Right renal pelvis (tissue), 4 donors: ENCODE results near the gene GAS7. TPM values are rescaled to one million over a fixed set of nuclear protein-coding genes. Genes with fewer than 3 reads are reported as not detected.

Source experiments
- DNase-seq, 4 donors: peaks; one replicate each; pipeline ENCODE4 v3.0.0-alpha.2; 2013; ENCODE audit warnings: low read depth in 4 of 4, low spot score in 3 of 4, missing footprints in 1 of 4
- polyA plus RNA-seq, 4 donors: library from polyadenylated mRNA; unstranded; fragments of 120-200 nt; gene quantifications; one replicate each; pipeline ENCODE4 v1.2.1, GENCODE V29; 2013; ENCODE audit not compliant: insufficient read length in 4 of 4

GAS7 gene
- polyA plus RNA-seq, 4 donors: 16.2 to 19.7 (median 17.2) TPM

DNA sequence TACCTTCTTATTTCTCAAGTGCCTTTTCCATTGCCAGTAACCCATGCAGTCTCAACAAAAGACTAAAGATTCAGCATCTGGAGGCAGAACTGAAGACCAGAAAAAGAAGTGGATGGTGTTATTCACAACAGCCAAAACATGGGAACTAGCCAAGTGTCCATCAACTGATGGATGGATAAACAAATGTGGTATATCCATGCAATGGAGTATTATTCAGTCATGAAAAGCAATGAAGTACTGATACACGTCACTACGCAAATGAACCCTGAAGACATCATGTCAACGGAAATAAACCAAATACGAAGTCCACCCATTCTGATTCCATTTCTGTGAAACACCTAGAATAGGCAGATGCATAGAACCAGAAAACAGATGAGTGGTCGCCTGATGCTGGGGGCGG lies 25.6 kb downstream of the GAS7 start:
- no peak for DNase-seq

DNA sequence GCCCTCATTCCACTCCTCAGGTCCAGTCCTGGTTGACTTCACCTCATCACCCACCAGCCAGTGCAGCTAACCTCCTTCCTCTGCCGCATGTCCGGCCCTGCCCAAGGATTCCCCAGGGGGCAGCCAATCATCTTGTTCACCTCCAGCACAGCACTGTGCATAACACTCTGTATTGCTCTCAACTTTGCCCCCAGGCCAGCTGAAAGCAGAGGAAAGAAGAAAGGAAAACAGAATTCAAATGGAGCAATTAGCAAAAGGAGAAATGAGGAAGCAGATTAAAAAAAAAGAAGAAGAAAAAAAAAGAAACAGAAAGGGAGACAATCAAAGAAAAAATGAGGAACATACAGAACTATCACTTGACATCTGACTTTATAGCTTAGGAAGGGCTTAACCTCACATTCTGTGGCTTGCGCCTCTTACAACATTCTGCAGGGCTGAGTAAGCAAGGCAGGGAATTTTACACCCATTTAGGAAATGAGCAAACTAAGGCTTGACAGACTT lies 26.1 kb downstream of the GAS7 start:
- DNase-seq: no peak

DNA sequence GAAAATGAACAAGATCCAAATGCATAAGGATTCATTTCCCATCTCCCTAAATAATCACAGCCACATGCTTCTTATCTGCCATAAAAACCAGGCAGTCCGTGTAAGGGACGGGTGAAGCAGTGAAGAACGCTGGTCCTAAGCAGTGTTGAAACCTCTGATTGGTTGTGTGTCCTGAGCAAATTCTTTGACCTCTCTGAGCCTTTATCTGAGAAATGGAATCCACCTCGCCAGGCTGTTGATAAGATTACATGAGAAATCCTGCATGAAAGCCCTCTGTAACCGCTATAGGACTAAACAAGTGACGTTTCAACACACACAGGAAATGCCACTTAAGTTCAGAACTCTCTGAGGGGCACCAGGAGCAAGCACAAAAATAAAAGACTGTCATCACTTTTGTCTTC lies 26.8 kb downstream of the GAS7 start:
- no peak for DNase-seq

DNA sequence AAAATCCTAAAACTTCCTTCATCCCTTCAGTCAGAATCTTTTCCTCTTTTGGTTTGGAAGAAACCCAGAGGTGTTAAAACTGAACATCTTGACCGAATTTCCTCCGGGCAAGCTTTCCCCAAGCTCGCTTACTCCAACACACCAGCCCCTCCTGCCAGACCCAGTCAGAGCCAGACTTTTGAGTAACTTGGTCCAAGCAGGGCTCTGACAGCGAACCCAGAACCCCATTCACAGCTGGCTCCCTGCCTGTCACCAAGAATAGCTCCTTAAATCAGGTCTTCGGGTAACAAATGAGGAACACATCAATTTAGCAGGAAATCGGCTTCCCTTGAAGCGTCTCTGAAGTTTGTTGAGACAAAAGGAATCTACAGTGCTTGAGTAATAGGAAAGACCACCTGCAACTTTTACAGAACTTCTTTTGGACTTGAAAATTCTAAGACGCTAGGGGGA lies 27.3 kb downstream of the GAS7 start:
- DNase-seq: no peak

DNA sequence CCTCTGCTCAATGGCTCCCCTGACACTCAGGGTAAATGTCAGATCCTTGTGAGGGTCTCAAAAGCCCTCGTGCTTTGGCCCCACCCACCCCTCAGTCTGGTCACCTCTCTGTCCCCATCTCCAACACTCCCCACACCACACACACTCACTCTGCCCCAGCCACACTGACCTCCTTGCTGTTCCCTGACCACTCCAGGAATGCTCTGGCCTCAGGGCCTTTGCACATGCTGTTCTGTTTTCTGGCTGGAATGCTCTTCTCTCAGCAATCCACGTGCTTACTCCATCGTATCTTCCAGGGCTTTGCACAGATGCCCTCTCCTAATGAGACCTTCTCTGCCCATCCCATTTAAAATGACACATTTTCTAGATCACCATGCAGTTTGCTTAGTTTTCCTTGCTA lies 28.2 kb downstream of the GAS7 start:
- no peak for DNase-seq

DNA sequence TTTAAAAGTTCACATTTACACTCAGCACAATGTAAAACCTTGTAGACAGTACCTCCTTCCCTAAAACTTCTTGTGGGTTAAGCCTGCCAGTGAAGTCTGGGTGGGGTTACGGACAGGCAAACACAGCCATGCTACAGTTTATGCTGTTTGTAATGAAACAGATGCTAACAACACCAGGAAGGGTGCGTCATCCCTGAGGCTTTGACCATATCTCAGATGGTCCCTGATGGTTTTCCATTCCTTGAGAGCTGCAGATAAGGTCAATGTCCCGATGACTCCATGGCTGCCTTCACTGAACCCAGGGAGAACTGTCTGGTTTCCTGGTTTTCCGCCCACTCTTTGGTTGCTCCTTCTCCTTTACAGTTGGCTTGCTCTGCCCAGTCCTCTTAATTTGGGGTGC lies 29.1 kb downstream of the GAS7 start:
- DNase-seq: no peak

DNA sequence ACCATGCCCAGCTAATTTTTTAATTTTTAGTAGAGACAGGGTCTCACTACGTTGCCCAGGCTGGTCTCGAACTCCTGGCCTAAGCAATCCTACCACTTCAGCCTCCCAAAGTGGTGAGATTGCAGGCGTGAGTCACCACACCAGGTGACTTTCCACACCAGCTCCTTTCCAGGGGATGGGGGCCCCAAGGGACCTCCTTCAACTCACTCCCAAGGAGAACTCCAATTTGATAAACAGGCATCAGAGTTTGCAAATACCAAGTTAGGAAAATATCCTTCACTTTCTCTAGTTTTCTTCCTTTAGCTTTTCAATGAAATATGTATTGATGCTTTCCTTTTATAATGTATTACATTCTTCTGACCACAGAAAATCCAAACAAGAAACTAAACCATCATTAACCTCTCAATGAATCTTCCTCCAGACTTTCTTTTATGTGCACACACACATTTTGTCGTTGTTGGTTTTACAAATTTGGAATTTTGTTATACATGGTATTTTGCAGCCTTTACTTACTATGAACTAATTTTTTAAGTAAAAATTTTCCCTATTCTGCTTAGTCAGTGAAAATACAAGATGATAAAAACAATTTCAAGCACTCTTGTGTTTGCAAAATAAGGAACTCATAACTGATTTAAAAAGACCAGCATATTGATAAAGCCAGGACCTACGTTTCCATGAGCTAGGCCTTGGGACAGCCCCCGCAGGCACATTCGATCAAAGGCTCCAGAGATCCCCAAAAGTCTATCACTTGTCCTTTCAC lies 32.0 kb downstream of the GAS7 start:
- DNase-seq: no peak

DNA sequence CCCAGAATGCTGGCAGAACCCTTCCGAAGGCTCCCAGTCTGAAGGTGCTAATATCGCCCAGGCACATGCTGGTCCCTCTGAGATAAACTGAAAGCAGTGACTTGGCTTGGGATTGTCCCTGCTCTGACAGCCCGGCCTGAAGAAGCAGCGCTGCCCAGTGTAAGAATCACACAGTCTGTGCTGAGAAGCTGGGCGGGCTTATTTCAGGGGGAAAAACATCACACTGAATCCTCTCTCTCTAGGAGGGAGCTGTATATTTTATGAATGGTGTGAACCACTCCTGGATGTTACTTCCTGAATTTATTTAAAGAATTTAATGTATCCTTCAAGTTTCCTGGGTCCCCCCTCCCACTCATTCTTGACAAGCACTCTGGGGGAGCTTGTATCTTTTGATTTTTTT lies 36.3 kb downstream of the GAS7 start:
- no peak for DNase-seq

DNA sequence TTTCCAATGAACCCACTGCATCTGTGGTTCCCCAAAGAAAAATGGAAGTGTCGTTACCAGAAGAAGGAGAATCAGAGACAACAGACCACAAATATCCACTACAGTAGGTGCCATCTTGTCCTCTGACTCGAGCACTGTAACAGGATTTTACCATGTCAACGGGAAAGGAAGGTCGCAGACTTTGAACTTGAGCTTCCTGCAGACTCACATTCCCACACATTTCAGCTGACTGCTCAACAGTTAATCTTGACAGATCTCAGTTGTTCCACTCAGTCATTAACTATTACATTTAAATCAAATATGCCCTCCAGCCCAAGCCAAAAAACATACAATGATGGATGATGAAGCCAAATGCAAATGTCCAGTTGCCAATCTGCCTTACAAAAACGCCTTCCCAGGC lies 37.0 kb downstream of the GAS7 start:
- DNase-seq: no peak

DNA sequence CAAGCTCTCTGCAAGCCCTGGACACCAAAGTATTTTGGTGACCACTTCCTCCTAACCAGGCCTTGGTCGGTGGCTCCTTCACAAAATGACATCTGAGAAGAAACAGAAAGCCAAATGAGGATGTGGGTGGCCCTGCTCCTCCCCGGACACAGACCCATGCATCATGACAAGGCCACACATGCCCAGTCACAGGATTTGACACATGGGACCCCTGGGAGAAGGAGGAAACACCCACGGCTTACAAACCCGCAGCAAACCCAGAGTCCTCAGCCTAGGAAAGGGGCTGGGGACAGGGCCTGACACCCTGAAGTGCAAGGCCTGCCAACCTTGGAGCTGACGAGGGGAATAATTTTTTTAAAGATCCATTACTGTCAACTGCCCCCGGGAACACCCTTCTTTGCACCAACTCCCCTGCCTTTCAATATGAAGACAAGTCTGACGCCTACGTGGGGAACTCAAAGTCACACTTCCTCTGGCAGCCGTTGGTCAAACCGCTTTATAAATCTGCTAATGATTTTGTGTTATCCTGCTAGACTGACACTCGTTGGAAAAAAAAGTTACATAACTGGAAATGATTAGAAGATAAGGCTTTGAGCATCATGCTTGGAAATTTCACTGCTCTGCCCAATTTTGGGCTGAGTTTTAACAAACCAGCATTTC lies 41.3 kb downstream of the GAS7 start:
- DNase-seq: no peak

DNA sequence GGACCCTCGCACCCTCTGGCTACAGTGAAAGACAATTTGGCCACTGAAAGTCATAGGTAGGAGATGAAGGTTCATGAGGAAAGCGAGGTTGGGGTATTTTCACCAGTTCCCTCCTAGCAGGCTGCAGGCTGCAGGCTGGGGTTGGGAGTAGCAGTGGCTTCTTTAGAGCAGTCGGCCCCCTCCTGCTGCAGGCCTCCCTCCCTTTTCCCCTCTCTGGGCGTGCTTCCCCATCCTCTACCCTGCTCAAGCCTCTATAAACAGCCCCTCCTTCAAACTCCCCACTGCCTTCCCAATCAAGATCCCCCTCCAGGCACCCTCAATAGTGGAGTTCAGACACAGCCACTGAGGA lies 41.8 kb downstream of the GAS7 start:
- DNase-seq: no peak

DNA sequence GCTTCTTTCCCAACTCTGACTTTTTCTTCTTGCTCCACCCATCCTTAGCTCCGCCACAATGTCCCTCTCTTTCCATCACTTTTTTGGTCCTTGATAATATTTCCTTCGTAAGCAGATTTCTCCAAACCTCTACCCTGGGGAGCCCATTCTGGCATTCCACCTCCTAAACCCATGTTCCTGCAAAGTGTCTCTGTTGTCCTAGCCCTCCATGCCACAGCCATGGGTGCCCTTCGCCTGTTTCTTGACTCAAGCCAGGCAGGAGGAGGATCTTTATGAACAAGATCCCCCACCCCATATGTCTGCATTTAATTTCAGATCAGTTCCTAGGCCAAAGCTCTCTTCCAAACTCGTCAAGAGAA lies 42.4 kb downstream of the GAS7 start:
- no peak for DNase-seq

DNA sequence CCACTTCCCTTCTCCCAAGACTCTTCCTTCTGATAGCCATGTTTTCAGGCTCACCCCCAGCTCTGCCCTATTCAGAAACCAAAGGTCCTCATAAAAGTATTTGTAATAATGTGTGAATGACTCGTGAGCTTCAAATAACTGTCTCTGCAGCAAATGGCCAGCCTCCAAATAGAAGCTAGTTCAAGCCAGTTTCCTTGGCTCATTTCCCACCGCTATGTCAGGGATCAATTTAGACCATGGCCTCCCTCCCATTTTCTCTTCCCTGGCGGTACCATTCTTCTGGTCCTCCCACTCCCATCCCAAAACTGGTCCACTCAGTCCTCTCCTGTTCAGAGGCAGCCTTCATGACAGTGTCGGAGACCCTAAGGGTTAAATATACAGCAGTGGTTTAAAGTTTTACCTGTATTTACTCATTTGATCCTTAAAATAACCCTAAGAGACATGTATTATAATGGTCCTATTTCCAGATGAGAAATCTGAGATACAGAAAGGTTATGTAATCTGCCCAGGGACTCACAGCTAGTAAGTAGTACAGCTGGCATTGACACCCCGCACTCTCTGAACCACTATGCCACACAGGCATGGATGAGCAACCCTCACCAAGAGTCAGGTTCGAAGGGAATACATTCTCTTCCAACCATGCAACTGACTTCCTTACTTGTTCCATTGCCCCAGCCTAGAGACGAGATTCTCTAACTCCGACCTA lies 42.9 kb downstream of the GAS7 start:
- DNase-seq: no peak

DNA sequence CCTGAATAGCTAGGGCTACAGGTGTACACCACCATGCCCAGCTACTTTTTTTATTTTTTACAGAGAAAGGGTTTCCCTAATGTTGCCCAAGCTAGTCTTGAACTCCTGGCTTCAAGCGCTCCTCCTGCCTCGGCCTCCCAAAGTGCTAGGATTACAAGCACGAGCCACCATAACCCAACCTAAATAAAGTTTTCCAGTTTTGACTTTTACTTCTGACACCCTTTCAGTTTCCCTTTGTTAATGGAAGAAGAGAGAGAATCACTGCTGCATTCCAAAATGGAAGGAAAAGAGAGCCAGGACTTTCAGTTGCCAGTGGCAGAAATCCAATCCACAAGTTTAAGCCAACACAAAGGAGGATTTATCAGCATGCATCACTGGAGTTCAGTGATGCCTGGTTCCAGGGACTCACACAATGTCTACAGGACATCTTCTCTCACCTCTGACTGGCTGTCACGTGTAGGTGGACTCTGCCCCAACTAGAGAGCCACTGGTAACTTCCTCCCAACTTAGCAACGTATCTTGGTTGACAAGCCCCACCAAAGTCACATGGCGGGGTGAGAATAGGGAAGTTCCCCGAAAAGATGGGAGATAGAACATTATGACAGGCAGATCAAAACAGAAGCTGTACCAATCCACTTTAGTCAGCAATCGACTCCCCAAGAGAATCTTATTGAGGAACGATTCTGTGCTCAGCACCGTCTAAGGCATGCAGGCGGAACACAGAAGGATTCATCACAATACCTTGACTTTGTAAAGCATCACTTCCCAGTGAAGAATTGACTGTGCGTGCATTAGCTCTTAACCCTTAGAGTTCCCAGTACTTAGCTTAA lies 46.5 kb downstream of the GAS7 start:
- DNase-seq: no peak

DNA sequence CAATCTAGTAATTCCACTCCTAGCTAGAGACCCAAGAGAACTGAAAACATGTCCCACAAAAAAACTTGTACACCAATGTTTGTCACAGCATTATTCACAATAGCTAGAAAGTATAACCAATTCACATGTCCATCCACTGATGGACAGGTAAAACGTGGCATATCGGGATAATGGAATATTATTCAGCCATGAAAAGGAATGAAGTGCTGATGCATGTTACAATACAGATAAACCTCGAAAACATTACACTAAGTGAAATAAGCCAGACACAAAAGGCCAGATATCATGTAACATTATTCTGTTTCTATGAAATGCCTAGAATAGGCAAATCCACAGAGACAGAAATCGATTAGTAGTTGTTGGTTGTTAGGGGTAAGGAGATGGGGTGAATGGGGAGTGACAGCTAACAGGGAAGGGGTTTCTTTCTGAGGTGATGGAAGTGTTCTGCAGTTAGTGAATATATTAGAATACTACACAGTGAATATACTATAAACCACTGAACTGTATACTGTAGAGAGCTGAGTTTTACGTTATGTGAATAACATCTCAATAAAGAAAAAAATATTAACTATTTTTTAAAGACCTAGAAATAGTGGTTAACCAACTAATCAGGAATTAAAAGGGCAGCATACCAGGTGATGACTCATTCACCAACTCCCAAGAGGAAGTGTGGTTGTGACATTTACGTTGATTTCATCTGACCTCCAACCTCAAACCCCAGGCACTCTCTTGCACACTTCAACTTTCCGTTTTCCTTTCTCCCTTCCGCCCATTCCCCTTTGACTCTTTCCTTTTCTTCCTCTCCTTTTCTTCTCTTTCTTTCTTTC lies 48.6 kb downstream of the GAS7 start:
- DNase-seq: no peak

DNA sequence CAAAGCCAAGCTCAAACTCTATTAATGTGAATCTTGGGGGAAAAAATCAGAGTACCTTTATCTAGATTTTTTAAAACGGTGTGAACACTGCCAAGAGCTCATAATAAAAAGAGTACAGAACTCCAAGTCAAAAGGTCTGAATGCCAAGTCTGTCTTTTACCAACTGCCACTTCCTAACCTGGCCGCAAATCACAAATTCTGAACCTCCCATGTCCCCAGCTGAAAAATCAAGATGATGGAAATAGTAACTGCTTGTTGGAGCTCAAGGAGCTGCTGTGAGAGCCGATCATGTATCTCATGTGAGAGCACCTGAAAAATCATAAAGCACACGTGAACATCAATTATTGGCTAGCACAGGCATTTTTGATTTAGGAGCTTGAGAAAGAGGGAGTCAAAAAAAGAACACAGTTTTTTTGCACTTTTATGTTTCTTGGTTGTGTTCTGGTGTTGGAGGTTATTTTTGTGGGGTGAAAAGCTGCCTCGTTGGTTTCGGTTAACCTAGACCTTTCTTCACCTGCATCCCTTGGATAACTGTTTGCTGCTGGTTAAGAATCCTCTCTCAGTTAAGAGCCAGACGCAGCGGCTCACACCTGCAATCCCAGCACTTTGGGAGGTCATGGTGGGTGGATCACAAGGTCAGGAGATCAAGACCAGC lies 50.5 kb downstream of the GAS7 start:
- no peak for DNase-seq

DNA sequence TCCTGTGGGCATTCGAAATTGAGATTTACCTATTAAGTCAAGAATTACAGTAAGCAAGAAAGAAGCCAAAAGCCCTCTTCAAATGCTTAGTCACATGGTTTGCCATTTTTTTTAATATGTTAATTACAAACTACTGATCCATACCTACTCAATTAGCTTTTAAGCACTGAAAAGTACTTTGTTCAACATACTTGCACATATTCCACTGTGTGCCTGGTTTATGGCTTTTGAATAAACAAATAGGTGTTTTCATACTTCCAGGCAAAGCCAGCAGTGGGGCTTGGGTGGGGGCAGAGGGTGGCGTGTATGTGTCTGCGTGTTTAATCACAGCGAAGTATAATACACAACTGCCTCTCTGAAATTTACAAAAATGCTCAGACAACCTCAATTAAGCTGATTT lies 51.4 kb downstream of the GAS7 start:
- no peak for DNase-seq

DNA sequence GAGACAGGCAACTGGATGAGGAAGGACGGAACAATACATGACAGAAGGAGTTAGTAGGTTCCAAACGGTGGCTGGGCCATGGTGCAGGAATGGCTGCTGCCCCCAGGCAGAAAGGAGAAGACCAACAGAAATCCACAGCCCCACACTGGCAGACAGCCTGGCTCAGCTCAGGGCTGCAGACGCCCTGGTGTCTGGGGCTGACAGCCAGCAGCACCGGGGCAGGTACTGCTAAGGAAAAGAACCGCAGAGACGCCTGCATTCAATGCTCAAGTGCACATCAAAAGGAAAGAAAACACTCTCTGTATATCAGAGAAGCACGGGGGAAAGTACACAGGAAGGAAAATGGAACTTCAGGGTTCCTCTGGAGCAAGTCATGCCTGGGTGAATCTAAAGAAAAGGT lies 53.4 kb downstream of the GAS7 start:
- DNase-seq: no peak

DNA sequence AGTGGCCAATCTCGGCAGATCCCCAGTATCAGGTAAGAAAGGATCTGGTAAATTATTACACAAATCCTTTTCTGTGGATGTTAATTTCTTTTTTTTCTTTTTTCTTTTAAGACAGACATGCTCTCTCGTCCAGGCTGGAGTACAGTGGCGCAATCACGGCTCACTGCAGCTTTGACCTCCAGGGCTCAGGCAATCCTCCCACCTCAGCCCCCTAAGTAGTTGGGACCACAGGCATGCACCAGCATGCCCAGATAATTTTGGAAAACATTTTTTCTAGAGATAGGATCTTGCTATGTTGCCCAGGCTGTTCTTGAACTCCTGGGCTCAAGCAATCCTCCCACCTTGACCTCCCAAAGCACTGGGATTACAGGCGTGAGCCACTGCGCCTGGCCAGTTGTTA lies 54.0 kb downstream of the GAS7 start:
- DNase-seq: no peak

DNA sequence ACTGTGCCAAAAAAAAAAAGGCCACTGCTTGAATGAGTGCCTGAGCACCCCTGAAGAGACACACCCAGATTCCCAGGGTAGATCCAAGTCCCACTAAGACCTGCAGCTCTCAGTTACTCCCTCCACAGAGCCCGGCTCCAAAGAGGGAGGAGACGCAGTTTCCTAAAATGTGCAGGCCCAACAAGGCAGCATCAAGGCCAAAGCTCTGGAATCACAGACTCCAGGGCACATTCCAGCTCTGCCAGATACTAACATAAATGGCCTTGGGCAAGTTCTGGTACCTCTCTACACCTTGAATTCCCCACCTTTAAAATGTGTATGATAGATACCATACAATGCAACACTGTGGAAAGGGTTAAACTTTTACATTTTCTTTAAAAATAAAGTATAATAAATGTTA lies 57.0 kb downstream of the GAS7 start:
- no peak for DNase-seq
